OCI-LY7 (cell line): ENCODE results near the gene RAB30. TPM values are rescaled to one million over a fixed set of nuclear protein-coding genes. Genes with fewer than 3 reads are reported as not detected.

Source experiments
- BruUV-seq: library from RNA; stranded (reverse); fragments of 400-500 nt; replicated peaks from 2 replicates; lab custom pipeline; 2021; lab: Mats Ljungman, UMichigan
- CTCF ChIA-PET: fragments of 300-600 bp; sonication (Branson Sonifier 250); formaldehyde crosslinking; loops from one replicate; lab custom pipeline; 2022; ENCODE audit warnings: antibody characterized with exemption; ENCODE audit not compliant: unreplicated experiment; lab: Charles Lee
- POLR2A ChIA-PET: fragments of 300-600 bp; sonication (Branson Sonifier 250); formaldehyde crosslinking; loops from one replicate; lab custom pipeline; 2022; ENCODE audit warnings: antibody characterized with exemption; lab: Charles Lee
- DNase-seq: peaks from one replicate; pipeline ENCODE4 v3.0.0-alpha.2; 2015; ENCODE audit warnings: low spot score
- H2AFZ ChIP-seq: fragments of 200-600 bp; sonication (generic), shearing (Covaris generic); 2 replicates; pipeline ENCODE4 v1.6.1; 2014; ENCODE audit warnings: mild to moderate bottlenecking, antibody characterized with exemption, low read length, moderate library complexity
- H3K27ac ChIP-seq: fragments of 200-600 bp; sonication (generic); 2 replicates; pipeline ENCODE4 v1.5.1; 2014; ENCODE audit warnings: mixed run types, low read depth, mild to moderate bottlenecking, moderate library complexity, low read length, inconsistent platforms; ENCODE audit not compliant: poor library complexity, severe bottlenecking
- H3K36me3 ChIP-seq: fragments of 200-600 bp; sonication (generic); 2 replicates; pipeline ENCODE4 v1.6.1; 2014; ENCODE audit warnings: mild to moderate bottlenecking, antibody characterized with exemption, low read length, moderate library complexity, mixed read lengths; ENCODE audit not compliant: insufficient read depth
- H3K4me1 ChIP-seq: fragments of 200-600 bp; sonication (generic); 2 replicates; pipeline ENCODE4 v1.5.1; 2014; ENCODE audit warnings: mild to moderate bottlenecking, low read length; ENCODE audit not compliant: insufficient read depth, poor library complexity, severe bottlenecking
- H3K4me2 ChIP-seq: fragments of 200-600 bp; sonication (generic); 2 replicates; pipeline ENCODE4 v1.6.1; 2014; ENCODE audit warnings: mild to moderate bottlenecking, low read length
- H3K4me3 ChIP-seq: fragments of 200-600 bp; sonication (generic); 2 replicates; pipeline ENCODE4 v1.5.1; 2014; ENCODE audit warnings: mild to moderate bottlenecking, low read depth, low read length; ENCODE audit not compliant: poor library complexity, severe bottlenecking
- H3K79me2 ChIP-seq: fragments of 200-600 bp; sonication (generic); 2 replicates; pipeline ENCODE4 v1.6.1; 2016; ENCODE audit warnings: low read depth, mild to moderate bottlenecking, low read length, moderate library complexity, mixed read lengths; ENCODE audit not compliant: insufficient read depth
- H3K9me2 ChIP-seq: fragments of 200-600 bp; sonication (generic); 2 replicates; pipeline ENCODE4 v1.6.1; 2016; ENCODE audit warnings: mild to moderate bottlenecking, low read length, mixed read lengths; ENCODE audit not compliant: insufficient read depth
- H3K9me3 ChIP-seq: fragments of 200-600 bp; sonication (generic); 2 replicates; pipeline ENCODE4 v1.6.1; 2014; ENCODE audit warnings: mild to moderate bottlenecking, mixed run types, low read length, mixed read lengths
- H4K20me1 ChIP-seq: fragments of 200-600 bp; sonication (generic); 2 replicates; pipeline ENCODE4 v1.6.1; 2014; ENCODE audit warnings: mild to moderate bottlenecking, antibody characterized with exemption, low read length, moderate library complexity, mixed read lengths; ENCODE audit not compliant: insufficient read depth
- EZH2phosphoT487 ChIP-seq: fragments of 200-600 bp; sonication (generic); IDR thresholded peaks from 2 replicates; pipeline ENCODE4 v1.6.1; 2018; ENCODE audit warnings: low read depth, borderline replicate concordance, mild to moderate bottlenecking, mixed run types, antibody characterized with exemption, low read length, moderate library complexity, mixed read lengths
- intact Hi-C: fragments of 100-400 bp; cut with micrococcal nuclease; formaldehyde crosslinking; loops from one replicate; pipeline ENCODE4 v1.10.0; 2022; ENCODE audit not compliant: unreplicated experiment
- total RNA-seq, 2 experiments: library from RNA; depleted of rRNA in 1 of 2; stranded (reverse); fragments of >200 nt in 1 of 2; shearing (Covaris generic) in 1 of 2; gene quantifications; 2 replicates each; pipeline ENCODE4 v1.2.3, GENCODE V29; 2014 to 2022
- TF ChIP-seq, protein P1 (sequence below): fragments of 200-600 bp; sonication (generic); conservative IDR thresholded peaks from 2 replicates; pipeline ENCODE4 v1.5.1; 2014; ENCODE audit warnings: mild to moderate bottlenecking, antibody characterized with exemption, low read length, moderate library complexity, mixed read lengths

Gene RAB30
- total RNA-seq, 2 experiments from 2014 or later = 33.3 to 132 TPM

DNA sequence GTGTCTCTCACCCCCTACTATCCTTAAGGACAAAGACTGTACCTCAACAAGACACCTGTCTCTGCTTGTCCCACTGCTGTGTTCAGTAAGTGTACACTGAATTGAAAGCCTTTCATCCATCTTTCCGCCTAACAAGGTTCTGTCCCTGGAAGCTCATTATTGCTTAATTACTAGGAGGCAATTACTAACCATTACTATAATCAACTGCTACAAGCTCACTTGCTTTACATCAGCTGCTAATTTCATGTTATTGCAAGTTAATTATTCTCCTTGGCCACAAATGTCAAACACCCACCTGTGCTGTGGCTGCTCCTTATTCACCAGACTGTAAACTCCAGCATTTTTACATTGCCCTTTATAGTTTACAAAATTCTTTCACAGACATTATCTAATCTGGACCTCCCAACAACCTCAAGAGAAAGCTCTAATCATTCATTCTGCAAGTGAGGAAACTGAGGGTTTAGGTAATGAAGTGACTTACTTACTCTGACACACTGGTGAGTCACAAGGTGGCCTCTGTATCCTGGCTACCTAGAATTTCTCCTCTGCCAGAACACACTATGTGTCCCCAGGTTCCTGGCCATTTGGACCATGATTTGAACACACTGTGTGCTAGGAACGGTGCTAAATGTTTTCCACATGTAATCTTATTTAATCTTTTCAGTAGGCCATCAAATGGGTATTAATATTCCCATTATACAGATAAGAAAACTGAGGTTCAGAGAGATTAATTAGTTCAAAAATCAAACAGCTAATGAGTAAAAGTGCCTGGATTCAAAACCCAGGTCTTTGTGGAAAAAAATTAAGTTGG, 66.7 kb downstream of the RAB30 start:
- POLR2A ChIA-PET = interaction anchor here (0.6 to 1.0 kb wide), 3 partner anchors 9 to 249 kb away, joined by 3 read pairs; no protein-coding TSS in a partner anchor
- no peak overlapping the region for H3K27ac ChIP-seq

DNA sequence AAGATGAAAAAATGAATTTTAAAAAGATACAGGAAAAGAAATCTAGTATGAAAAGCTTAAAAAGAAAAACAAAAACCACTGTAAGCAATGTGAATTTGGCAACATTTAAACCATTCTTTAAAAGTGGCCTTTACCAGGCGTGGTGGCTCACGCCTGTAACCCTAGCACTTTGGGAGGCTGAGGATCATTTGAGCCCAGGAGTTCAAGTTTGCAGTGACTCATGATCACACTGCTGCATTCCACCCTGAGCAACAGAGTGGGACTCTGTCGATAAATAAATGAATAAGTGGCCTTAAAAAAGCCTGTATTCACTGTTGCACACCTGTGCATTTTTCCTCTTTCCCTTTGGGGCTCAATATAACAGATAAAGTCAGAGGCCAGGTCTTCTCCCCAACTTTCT, 69.2 kb downstream of the RAB30 start:
- no peak overlapping the region for H3K27ac ChIP-seq
- peaks cover 93% of the 10 kb centered on the region for H3K79me2 ChIP-seq
- no peak overlapping the region for H3K4me3 ChIP-seq
- H3K9me2 ChIP-seq = no peaks in the 10 kb centered on the region
- peaks cover 11% of the 10 kb centered on the region; the same call in 1 of the 2 replicates for H4K20me1 ChIP-seq
- ChIA-PET POLR2A (interaction anchor here (0.6 to 2.0 kb wide), 3 partner anchors 13 to 135 kb away, joined by 3 to 6 read pairs (median 3); no protein-coding TSS in a partner anchor), CTCF (no interaction called here)
- BruUV-seq = no TSS peak
- H3K4me2 ChIP-seq = no peak overlapping the region
- DNase-seq = no peak
- no peak for TF ChIP-seq EZH2phosphoT487
- H2AFZ ChIP-seq = no peak overlapping the region
- H3K9me3 ChIP-seq = no peaks in the 10 kb centered on the region
- H3K4me1 ChIP-seq = peaks cover 49% of the 10 kb centered on the region
- peaks cover 45% of the 10 kb centered on the region for H3K36me3 ChIP-seq
- intact Hi-C loops = no loop called here

More for the DNA sequence above, 66.7 kb downstream of the RAB30 start:
- intact Hi-C loops = loop anchor here (5.0 kb wide), 1 partner anchor 57 kb away; no protein-coding TSS in a partner anchor
- TF ChIP-seq EZH2phosphoT487 = no peak
- TF ChIP-seq, protein P1, sequence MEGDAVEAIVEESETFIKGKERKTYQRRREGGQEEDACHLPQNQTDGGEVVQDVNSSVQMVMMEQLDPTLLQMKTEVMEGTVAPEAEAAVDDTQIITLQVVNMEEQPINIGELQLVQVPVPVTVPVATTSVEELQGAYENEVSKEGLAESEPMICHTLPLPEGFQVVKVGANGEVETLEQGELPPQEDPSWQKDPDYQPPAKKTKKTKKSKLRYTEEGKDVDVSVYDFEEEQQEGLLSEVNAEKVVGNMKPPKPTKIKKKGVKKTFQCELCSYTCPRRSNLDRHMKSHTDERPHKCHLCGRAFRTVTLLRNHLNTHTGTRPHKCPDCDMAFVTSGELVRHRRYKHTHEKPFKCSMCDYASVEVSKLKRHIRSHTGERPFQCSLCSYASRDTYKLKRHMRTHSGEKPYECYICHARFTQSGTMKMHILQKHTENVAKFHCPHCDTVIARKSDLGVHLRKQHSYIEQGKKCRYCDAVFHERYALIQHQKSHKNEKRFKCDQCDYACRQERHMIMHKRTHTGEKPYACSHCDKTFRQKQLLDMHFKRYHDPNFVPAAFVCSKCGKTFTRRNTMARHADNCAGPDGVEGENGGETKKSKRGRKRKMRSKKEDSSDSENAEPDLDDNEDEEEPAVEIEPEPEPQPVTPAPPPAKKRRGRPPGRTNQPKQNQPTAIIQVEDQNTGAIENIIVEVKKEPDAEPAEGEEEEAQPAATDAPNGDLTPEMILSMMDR = no peak
- peaks cover 17% of the 10 kb centered on the region; the same call in 1 of the 2 replicates for H4K20me1 ChIP-seq
- peaks cover 46% of the 10 kb centered on the region for H3K4me1 ChIP-seq
- no peaks in the 10 kb centered on the region for H3K9me2 ChIP-seq
- H3K36me3 ChIP-seq = peaks cover 48% of the 10 kb centered on the region
- no peak overlapping the region for H2AFZ ChIP-seq
- DNase-seq = no peak
- no TSS peak for BruUV-seq
- H3K4me3 ChIP-seq = no peak overlapping the region
- no peaks in the 10 kb centered on the region for H3K9me3 ChIP-seq
- CTCF ChIA-PET = no interaction called here
- peaks cover 94% of the 10 kb centered on the region for H3K79me2 ChIP-seq
- no peak overlapping the region for H3K4me2 ChIP-seq

DNA sequence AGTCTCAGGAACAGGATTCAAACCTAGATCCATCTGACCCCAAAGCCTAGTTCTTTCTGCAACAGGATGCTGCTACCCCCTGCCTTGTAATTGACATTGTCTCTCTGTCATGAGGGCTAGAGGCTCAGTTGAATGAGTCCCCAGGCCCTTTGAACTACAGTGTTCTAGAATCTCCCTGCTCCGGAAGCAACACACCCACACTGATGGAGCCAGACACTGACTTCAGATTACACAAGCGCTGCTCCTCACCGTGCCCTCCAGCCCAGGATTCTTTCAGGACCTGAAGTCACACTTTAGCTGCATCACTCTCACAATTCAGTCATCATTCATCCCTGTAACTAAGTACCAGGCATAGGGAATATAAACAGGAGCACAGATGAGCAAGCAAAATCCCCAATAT, 69.6 kb downstream of the RAB30 start:
- BruUV-seq = no TSS peak
- Histone ChIP-seq H3K4me2 (no peak overlapping the region), H2AFZ (no peak overlapping the region), H3K9me3 (no peaks in the 10 kb centered on the region), H3K27ac (no peak overlapping the region), H3K79me2 (peaks cover 88% of the 10 kb centered on the region), H3K36me3 (peaks cover 47% of the 10 kb centered on the region), H3K4me3 (no peak overlapping the region), H4K20me1 (peaks cover 11% of the 10 kb centered on the region; the same call in 1 of the 2 replicates), H3K9me2 (no peaks in the 10 kb centered on the region), H3K4me1 (peaks cover 49% of the 10 kb centered on the region)
- no peak for TF ChIP-seq EZH2phosphoT487
- TF ChIP-seq, protein P1 = no peak
- no peak for DNase-seq
- intact Hi-C loops = no loop called here
- CTCF ChIA-PET = no interaction called here
- POLR2A ChIA-PET = interaction anchor here (0.6 to 2.0 kb wide), 3 partner anchors 12 to 135 kb away, joined by 3 to 6 read pairs (median 3); no protein-coding TSS in a partner anchor
